Osteoblast (primary cell): ENCODE data around the gene AMIGO1. TPM values are rescaled to one million over a fixed set of nuclear protein-coding genes. Genes with fewer than 3 reads are reported as not detected.

Experiments used
- DNase-seq: peaks from one replicate; pipeline ENCODE4 v3.0.0; 2011; ENCODE audit warnings: low spot score, mixed read lengths; ENCODE audit not compliant: insufficient read length; ENCODE audit errors: missing footprints
- H2AFZ ChIP-seq: 2 replicates; pipeline ENCODE4 v1.6.0; 2011; ENCODE audit warnings: mild to moderate bottlenecking, low read length
- H3K27ac ChIP-seq: 2 replicates; pipeline ENCODE4 v1.5.1; 2011; ENCODE audit warnings: mild to moderate bottlenecking, low read depth, low read length, moderate library complexity
- H3K27me3 ChIP-seq: 2 replicates; pipeline ENCODE4 v1.6.0; 2012; ENCODE audit warnings: mild to moderate bottlenecking, control low read depth, inconsistent platforms, low read length, moderate library complexity; ENCODE audit not compliant: insufficient read depth
- H3K36me3 ChIP-seq: 2 replicates; pipeline ENCODE4 v1.5.1; 2011; ENCODE audit warnings: mild to moderate bottlenecking, low read length, control low read depth, moderate library complexity; ENCODE audit not compliant: insufficient read depth
- H3K4me1 ChIP-seq: 2 replicates; pipeline ENCODE4 v1.5.1; 2011; ENCODE audit warnings: mild to moderate bottlenecking, low read length, control low read depth, moderate library complexity; ENCODE audit not compliant: insufficient read depth
- H3K4me2 ChIP-seq: 2 replicates; pipeline ENCODE4 v1.6.0; 2011; ENCODE audit warnings: mild to moderate bottlenecking, low read length; ENCODE audit not compliant: insufficient read depth
- H3K4me3 ChIP-seq: fragments of 200-600 bp; sonication (generic); 3 replicates; pipeline ENCODE4 v1.5.1; 2012; ENCODE audit warnings: mild to moderate bottlenecking, low read length, inconsistent platforms; ENCODE audit not compliant: insufficient read depth
- H3K79me2 ChIP-seq: 2 replicates; pipeline ENCODE4 v1.6.0; 2012; ENCODE audit warnings: mild to moderate bottlenecking, low read length, control low read depth, inconsistent platforms; ENCODE audit not compliant: insufficient read depth
- H3K9me3 ChIP-seq: 2 replicates; pipeline ENCODE4 v1.5.1; 2011; ENCODE audit warnings: low read depth, low read length, control low read depth
- H4K20me1 ChIP-seq: 2 replicates; pipeline ENCODE4 v1.6.0; 2012; ENCODE audit warnings: mild to moderate bottlenecking, low read length, control low read depth; ENCODE audit not compliant: insufficient read depth
- CTCF ChIP-seq: IDR thresholded peaks from 2 replicates; pipeline ENCODE4 v1.5.1; 2011; ENCODE audit warnings: mild to moderate bottlenecking, low read depth, low read length, moderate library complexity; ENCODE audit errors: extremely low read depth
- total RNA-seq: library from RNA; depleted of rRNA; stranded (reverse); fragments of >200 nt; gene quantifications from 2 replicates; pipeline ENCODE4 v1.2.3, GENCODE V29; 2012

Gene AMIGO1
- total RNA-seq, 1 donor, result 2.5 TPM

- Histone ChIP-seq H3K9me3 (no peaks in the 10 kb centered on the region), H3K27me3 (peaks cover 87% of the 10 kb centered on the region), H2AFZ (no peak overlapping the region), H3K27ac (no peak overlapping the region), H4K20me1 (no peaks in the 10 kb centered on the region), H3K36me3 (no peaks in the 10 kb centered on the region), H3K79me2 (no peaks in the 10 kb centered on the region), H3K4me1 (peaks cover 3% of the 10 kb centered on the region), H3K4me2 (no peak overlapping the region), H3K4me3 (peak overlapping the region; percentile 23)
- DNase-seq, result peak; percentile 76
- TF ChIP-seq CTCF, result no peak
Measured at GRCh38 chr1:109467301-109467777, 42.2 kb downstream of the AMIGO1 start.

- Histone ChIP-seq H4K20me1 (no peaks in the 10 kb centered on the region), H3K9me3 (no peaks in the 10 kb centered on the region), H3K36me3 (no peaks in the 10 kb centered on the region), H3K4me3 (peak within 1 kb of the TSS; percentile 69), H3K79me2 (no peaks in the 10 kb centered on the region), H2AFZ (peak within 1 kb of the TSS; percentile 76), H3K4me2 (peak within 1 kb of the TSS; percentile 81), H3K27ac (no peak within 1 kb of the TSS), H3K4me1 (peaks cover 3% of the 10 kb centered on the region), H3K27me3 (peaks cover 93% of the 10 kb centered on the region)
- TF ChIP-seq CTCF, result no peak
- peak; percentile 87 for DNase-seq
Measured at GRCh38 chr1:109466452-109467300, 42.9 kb downstream of the AMIGO1 start, which contains the start of gene SYPL2. Gene SYPL2 (plus strand): TSS chr1:109466546. CDS start chr1:109466844, 298 bp downstream.

DNA sequence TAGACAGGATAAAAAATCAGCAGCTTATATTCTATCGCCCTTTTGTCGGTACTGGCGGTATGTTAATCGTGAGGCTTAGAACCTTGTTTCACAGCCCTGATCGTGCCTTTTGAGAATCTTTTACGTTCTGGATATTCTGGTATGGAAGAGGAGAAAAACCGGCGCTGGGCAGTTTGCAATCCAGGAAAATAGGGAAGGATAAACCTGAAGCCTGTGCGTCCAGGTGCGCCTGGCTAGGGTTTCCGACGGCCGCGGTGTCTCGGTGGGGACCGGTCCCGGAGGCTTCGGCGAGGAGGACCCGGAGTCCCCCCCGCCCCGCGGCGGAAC lies 43.4 kb downstream of the AMIGO1 start:
- Histone ChIP-seq H4K20me1 (no peaks in the 10 kb centered on the region), H3K27ac (no peak overlapping the region), H3K4me3 (peak overlapping the region; percentile 69), H3K9me3 (no peaks in the 10 kb centered on the region), H3K4me2 (peak overlapping the region; percentile 81), H3K36me3 (no peaks in the 10 kb centered on the region), H3K79me2 (no peaks in the 10 kb centered on the region), H2AFZ (peak overlapping the region; percentile 76), H3K4me1 (peaks cover 3% of the 10 kb centered on the region), H3K27me3 (peaks cover 90% of the 10 kb centered on the region)
- DNase-seq, result peak; percentile 56
- no peak for TF ChIP-seq CTCF

GRCh38 chr1:109457819-109458218 lies 51.7 kb downstream of the AMIGO1 start:
- peaks cover 26% of the 10 kb centered on the region for H3K27me3 ChIP-seq

More at GRCh38 chr1:109457819-109458218, 51.7 kb downstream of the AMIGO1 start:
- Histone ChIP-seq H3K79me2 (no peaks in the 10 kb centered on the region), H3K4me3 (no peak overlapping the region), H4K20me1 (no peaks in the 10 kb centered on the region), H3K36me3 (no peaks in the 10 kb centered on the region), H3K4me1 (no peaks in the 10 kb centered on the region), H2AFZ (no peak overlapping the region), H3K9me3 (peaks cover 2% of the 10 kb centered on the region), H3K27ac (no peak overlapping the region), H3K4me2 (no peak overlapping the region)
- TF ChIP-seq CTCF, result no peak
- no peak for DNase-seq
